ENCODE measurements around the gene IRAG1.

Gene IRAG1

GRCh38 chr11:10693509-10694081 is at the start of gene IRAG1:
IRAG1 (minus strand) TSS chr11:10693755; CDS start chr11:10693602, 153 bp downstream.
- peak; percentile 28 for DNase-seq (ENCODE audit: low read depth)

GRCh38 chr11:10742460-10743208 is 49.1 kb upstream of the IRAG1 start:
- no peak for DNase-seq (ENCODE audit: low read depth)

- DNase-seq (ENCODE audit: low read depth): peak; percentile 96
Measured at GRCh38 chr11:10735481-10736475, 42.2 kb upstream of the IRAG1 start.

- DNase-seq (ENCODE audit: low read depth): no peak
Measured at GRCh38 chr11:10731064-10731680, 37.6 kb upstream of the IRAG1 start.

GRCh38 chr11:10730151-10730550 is 36.6 kb upstream of the IRAG1 start:
- no peak for DNase-seq (ENCODE audit: low read depth)

GRCh38 chr11:10728789-10729472 is 35.4 kb upstream of the IRAG1 start:
- no peak for DNase-seq (ENCODE audit: low read depth)

GRCh38 chr11:10728154-10728553 is 34.6 kb upstream of the IRAG1 start:
- no peak for DNase-seq (ENCODE audit: low read depth)

GRCh38 chr11:10727146-10727851 is 33.7 kb upstream of the IRAG1 start:
- DNase-seq (ENCODE audit: low read depth): no peak

GRCh38 chr11:10725907-10726253 is 32.3 kb upstream of the IRAG1 start:
- no peak for DNase-seq (ENCODE audit: low read depth)

GRCh38 chr11:10725114-10725906 is 31.8 kb upstream of the IRAG1 start:
- no peak for DNase-seq (ENCODE audit: low read depth)

GRCh38 chr11:10722307-10722706 is 28.8 kb upstream of the IRAG1 start:
- no peak for DNase-seq (ENCODE audit: low read depth)

- DNase-seq (ENCODE audit: low read depth): no peak
Measured at GRCh38 chr11:10720881-10721376, 27.4 kb upstream of the IRAG1 start.

GRCh38 chr11:10719616-10720015 is 26.1 kb upstream of the IRAG1 start:
- DNase-seq (ENCODE audit: low read depth): no peak

- DNase-seq (ENCODE audit: low read depth): no peak
Measured at GRCh38 chr11:10716543-10717259, 23.1 kb upstream of the IRAG1 start.

GRCh38 chr11:10716122-10716521 is 22.6 kb upstream of the IRAG1 start:
- no peak for DNase-seq (ENCODE audit: low read depth)

- DNase-seq (ENCODE audit: low read depth): no peak
Measured at GRCh38 chr11:10715571-10715970, 22.0 kb upstream of the IRAG1 start.

GRCh38 chr11:10709299-10710086 is 15.9 kb upstream of the IRAG1 start:
- no peak for DNase-seq (ENCODE audit: low read depth)

GRCh38 chr11:10708131-10708530 is 14.6 kb upstream of the IRAG1 start:
- no peak for DNase-seq (ENCODE audit: low read depth)
